HFFc6 (cell line): Measurements from ENCODE around the gene DNLZ. TPM values are rescaled to one million over a fixed set of nuclear protein-coding genes. Genes with fewer than 3 reads are reported as not detected.

Experiments used
- DNase-seq: peaks from one replicate; pipeline ENCODE4 v3.0.0-alpha.2; 2018
- H3K27ac Mint-ChIP-seq: 2 replicates; pipeline ENCODE4 v1.8.0; 2020; ENCODE audit warnings: mild to moderate bottlenecking, mixed read lengths
- H3K27me3 Mint-ChIP-seq: 2 replicates; pipeline ENCODE4 v1.8.0; 2021; ENCODE audit warnings: mild to moderate bottlenecking, moderate library complexity, mixed read lengths; ENCODE audit not compliant: insufficient read depth
- H3K36me3 Mint-ChIP-seq: 2 replicates; pipeline ENCODE4 v1.8.0; 2021; ENCODE audit warnings: low read depth, mixed read lengths
- H3K4me1 Mint-ChIP-seq: 2 replicates; pipeline ENCODE4 v1.8.0; 2020; ENCODE audit warnings: low read depth, mixed read lengths
- H3K4me3 Mint-ChIP-seq: 2 replicates; pipeline ENCODE4 v1.8.0; 2020; ENCODE audit warnings: mild to moderate bottlenecking, moderate library complexity, mixed read lengths
- H3K9me3 Mint-ChIP-seq: 2 replicates; pipeline ENCODE4 v1.8.0; 2020; ENCODE audit warnings: mild to moderate bottlenecking, mixed read lengths
- CTCF ChIP-seq: fragments of 200-600 bp; sonication (generic); IDR thresholded peaks from 2 replicates; pipeline ENCODE4 v1.5.0; 2021; ENCODE audit warnings: antibody characterized with exemption, mild to moderate bottlenecking
- total RNA-seq, 6 experiments: library from RNA; stranded (reverse); fragmentation: NEBNext Ultra II Directional; extraction: Animal tissue kit (Norgen Biotek cat#: 25700); gene quantifications; 2 replicates in 1 of 6; 3 replicates in 5 of 6; pipeline ENCODE4 v1.2.3, GENCODE V29; 2021

Gene DNLZ
- total RNA-seq, 6 experiments from 2014 or later = 28.5 to 33.3 (median 30.4) TPM

- Mint-ChIP-seq H3K4me1 (peaks cover 23% of the 10 kb centered on the region), H3K36me3 (no peaks in the 10 kb centered on the region), H3K9me3 (no peaks in the 10 kb centered on the region), H3K4me3 (no peak overlapping the region; the same call in 1 of the 2 replicates), H3K27me3 (peaks cover 24% of the 10 kb centered on the region), H3K27ac (no peak overlapping the region; the same call in 1 of the 2 replicates)
- no peak for DNase-seq
- no peak for TF ChIP-seq CTCF
Observed at GRCh38 chr9:136364942-136365774, 1.6 kb upstream of the DNLZ start.

- Mint-ChIP-seq H3K27ac (no peak overlapping the region), H3K4me3 (peak overlapping the region; percentile 41), H3K27me3 (peaks cover 24% of the 10 kb centered on the region), H3K4me1 (peaks cover 23% of the 10 kb centered on the region), H3K9me3 (no peaks in the 10 kb centered on the region), H3K36me3 (no peaks in the 10 kb centered on the region)
- no peak for DNase-seq
- TF ChIP-seq CTCF = peak; percentile 36
Observed at GRCh38 chr9:136363949-136364748, 605 bp upstream of the DNLZ start.

GRCh38 chr9:136362450-136362784 is 1.1 kb downstream of the DNLZ start:
- no peak for TF ChIP-seq CTCF
- H3K4me1 Mint-ChIP-seq = peaks cover 23% of the 10 kb centered on the region
- no peaks in the 10 kb centered on the region for H3K9me3 Mint-ChIP-seq
- no peaks in the 10 kb centered on the region for H3K36me3 Mint-ChIP-seq
- H3K27me3 Mint-ChIP-seq = peaks cover 24% of the 10 kb centered on the region
- H3K4me3 Mint-ChIP-seq = peak overlapping the region; percentile 85
- DNase-seq = no peak
- H3K27ac Mint-ChIP-seq = peak overlapping the region; percentile 87

- H3K27me3 Mint-ChIP-seq = peaks cover 24% of the 10 kb centered on the region
- peak; percentile 39; the same call in 1 of the 2 replicates for TF ChIP-seq CTCF
- peak overlapping the region; percentile 87 for H3K27ac Mint-ChIP-seq
- H3K4me3 Mint-ChIP-seq = peak overlapping the region; percentile 85
- DNase-seq = no peak
- H3K4me1 Mint-ChIP-seq = peaks cover 23% of the 10 kb centered on the region
- no peaks in the 10 kb centered on the region for H3K9me3 Mint-ChIP-seq
- no peaks in the 10 kb centered on the region for H3K36me3 Mint-ChIP-seq
Observed at GRCh38 chr9:136361754-136362449, 1.6 kb downstream of the DNLZ start.

- no peak for DNase-seq
- peaks cover 24% of the 10 kb centered on the region for H3K27me3 Mint-ChIP-seq
- no peaks in the 10 kb centered on the region for H3K36me3 Mint-ChIP-seq
- no peak for TF ChIP-seq CTCF
- peak overlapping the region; percentile 51; the same call in 1 of the 2 replicates for H3K4me3 Mint-ChIP-seq
- peaks cover 23% of the 10 kb centered on the region for H3K4me1 Mint-ChIP-seq
- peak overlapping the region; percentile 85 for H3K27ac Mint-ChIP-seq
- no peaks in the 10 kb centered on the region for H3K9me3 Mint-ChIP-seq
Observed at GRCh38 chr9:136361047-136361753, 2.3 kb downstream of the DNLZ start.
